CD4-positive, alpha-beta T cell (primary cell): ENCODE results near the gene COPS8. TPM values are rescaled to one million over a fixed set of nuclear protein-coding genes. Genes with fewer than 3 reads are reported as not detected.

Source experiments
- ATAC-seq: fragments of 200-7000 bp; cut with Tn5 transposase; one replicate; pipeline ENCODE4 v1.10.0; 2022; ENCODE audit warnings: mild to moderate bottlenecking; ENCODE audit not compliant: poor library complexity
- CTCF ChIA-PET: fragments of 350-600 bp; sonication (Branson Sonifier 250); formaldehyde crosslinking; loops from one replicate; lab custom pipeline; 2021; ENCODE audit warnings: antibody characterized with exemption, inconsistent platforms; lab: Charles Lee
- POLR2A ChIA-PET: fragments of 350-600 bp; sonication (Branson Sonifier 250); formaldehyde crosslinking; loops from one replicate; lab custom pipeline; 2021; ENCODE audit warnings: antibody characterized with exemption, inconsistent platforms; lab: Charles Lee
- DNase-seq, 14 experiments: peaks; one replicate each; pipeline ENCODE4 v3.0.0-alpha.2; 2013 to 2020; ENCODE audit warnings: mixed read lengths in 2 of 14
- H3K27ac ChIP-seq, 2 donors: one replicate each; pipeline versions ENCODE4 v1.5.1 to v1.7.0; 2013; ENCODE audit warnings: low read length in 2 of 2, low read depth in 1 of 2, mild to moderate bottlenecking in 1 of 2
- H3K27me3 ChIP-seq, 2 experiments: 1 replicate in 1 of 2; 2 replicates in 1 of 2; pipeline versions ENCODE4 v1.6.1 to v1.7.0; 2013; ENCODE audit warnings: low read length in 2 of 2, control low read depth in 1 of 2, mild to moderate bottlenecking in 1 of 2, moderate library complexity in 1 of 2; ENCODE audit not compliant: insufficient read depth in 2 of 2, control insufficient read depth in 1 of 2
- H3K36me3 ChIP-seq: one replicate; pipeline ENCODE4 v1.6.1; 2013; ENCODE audit warnings: low read length, control low read depth; ENCODE audit not compliant: insufficient read depth
- H3K4me1 ChIP-seq: one replicate; pipeline ENCODE4 v1.6.1; 2013; ENCODE audit warnings: low read length, control low read depth; ENCODE audit not compliant: insufficient read depth
- H3K4me3 ChIP-seq: one replicate; pipeline ENCODE4 v1.5.1; 2013; ENCODE audit warnings: mild to moderate bottlenecking, low read length, moderate library complexity
- H3K9me3 ChIP-seq, 2 experiments: 1 replicate in 1 of 2; 2 replicates in 1 of 2; pipeline versions ENCODE4 v1.6.1 to v1.7.0; 2013; ENCODE audit warnings: low read length in 2 of 2, mild to moderate bottlenecking in 2 of 2, control low read depth in 1 of 2, moderate library complexity in 1 of 2; ENCODE audit not compliant: control insufficient read depth in 1 of 2, insufficient read depth in 1 of 2
- H3K27ac Mint-ChIP-seq: one replicate; pipeline ENCODE4 v1.8.0; 2020; ENCODE audit warnings: mixed read lengths
- H3K27me3 Mint-ChIP-seq: one replicate; pipeline ENCODE4 v1.8.0; 2021; ENCODE audit warnings: mixed read lengths
- H3K36me3 Mint-ChIP-seq: one replicate; pipeline ENCODE4 v1.8.0; 2021; ENCODE audit warnings: low read depth, mixed read lengths
- H3K4me1 Mint-ChIP-seq: one replicate; pipeline ENCODE4 v1.8.0; 2021; ENCODE audit warnings: low read depth, mixed read lengths
- H3K4me3 Mint-ChIP-seq: one replicate; pipeline ENCODE4 v1.8.0; 2020; ENCODE audit warnings: mild to moderate bottlenecking, mixed read lengths
- H3K9me3 Mint-ChIP-seq: one replicate; pipeline ENCODE4 v1.8.0; 2020; ENCODE audit warnings: mixed read lengths
- intact Hi-C, 2 experiments: fragments of 100-400 bp; cut with DNase I in 1 of 2; cut with micrococcal nuclease in 1 of 2; formaldehyde crosslinking; loops; one replicate each; pipeline versions ENCODE4 v1.15.1 to v1.9.0; 2023 to 2025; cut with DNase I, micrococcal nuclease
- total RNA-seq, 174 experiments: library from RNA in 2 of 174; stranded (reverse) in 2 of 174; gene quantifications; one replicate each; pipeline ENCODE4 v1.2.3 and lab custom pipeline; 2021 to 2026
- TF ChIP-seq, protein P1 (sequence below): fragments of 200-600 bp; IDR thresholded peaks from one replicate; pipeline ENCODE4 v1.8.0; 2022; ENCODE audit warnings: antibody characterized with exemption, mild to moderate bottlenecking

COPS8 gene
- total RNA-seq, 2 experiments from 2014 or later, result 47.9 to 51.7 TPM

DNA sequence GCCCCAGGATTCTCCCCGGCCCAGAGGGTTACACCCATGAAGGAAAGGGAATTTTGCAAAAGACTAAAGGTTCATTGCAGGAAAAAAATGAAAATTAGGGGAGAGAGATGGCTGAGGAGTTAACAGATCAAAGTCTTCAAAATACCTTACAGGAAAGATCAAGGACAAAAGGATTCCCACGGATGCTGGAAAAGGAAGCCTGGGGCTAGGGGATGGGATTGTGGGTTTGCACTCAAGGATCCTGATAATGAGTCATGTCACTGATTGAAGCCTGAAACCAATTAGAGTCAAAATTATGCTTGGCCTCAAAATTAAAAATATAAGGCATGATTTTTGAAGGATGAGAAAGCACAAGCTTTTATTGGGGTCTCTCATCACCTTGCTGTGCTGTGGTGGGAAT is 32.6 kb upstream of the COPS8 start:
- Histone ChIP-seq H3K9me3 (peaks cover 0 to 17% of the 10 kb centered on the region in 2 experiments), H3K4me3 (no peak overlapping the region), H3K4me1 (peaks cover 2% of the 10 kb centered on the region), H3K27me3 (no peaks in the 10 kb centered on the region), H3K36me3 (no peaks in the 10 kb centered on the region), H3K27ac (no peak overlapping the region)
- Mint-ChIP-seq H3K4me1 (no peaks in the 10 kb centered on the region), H3K36me3 (no peaks in the 10 kb centered on the region), H3K9me3 (peaks cover 5% of the 10 kb centered on the region), H3K27me3 (no peaks in the 10 kb centered on the region), H3K27ac (no peak overlapping the region), H3K4me3 (no peak overlapping the region)
- intact Hi-C loops, result no loop called here
- DNase-seq (no peak), ATAC-seq (no peak)
- ChIA-PET POLR2A (no interaction called here), CTCF (no interaction called here)
- TF ChIP-seq, protein P1, sequence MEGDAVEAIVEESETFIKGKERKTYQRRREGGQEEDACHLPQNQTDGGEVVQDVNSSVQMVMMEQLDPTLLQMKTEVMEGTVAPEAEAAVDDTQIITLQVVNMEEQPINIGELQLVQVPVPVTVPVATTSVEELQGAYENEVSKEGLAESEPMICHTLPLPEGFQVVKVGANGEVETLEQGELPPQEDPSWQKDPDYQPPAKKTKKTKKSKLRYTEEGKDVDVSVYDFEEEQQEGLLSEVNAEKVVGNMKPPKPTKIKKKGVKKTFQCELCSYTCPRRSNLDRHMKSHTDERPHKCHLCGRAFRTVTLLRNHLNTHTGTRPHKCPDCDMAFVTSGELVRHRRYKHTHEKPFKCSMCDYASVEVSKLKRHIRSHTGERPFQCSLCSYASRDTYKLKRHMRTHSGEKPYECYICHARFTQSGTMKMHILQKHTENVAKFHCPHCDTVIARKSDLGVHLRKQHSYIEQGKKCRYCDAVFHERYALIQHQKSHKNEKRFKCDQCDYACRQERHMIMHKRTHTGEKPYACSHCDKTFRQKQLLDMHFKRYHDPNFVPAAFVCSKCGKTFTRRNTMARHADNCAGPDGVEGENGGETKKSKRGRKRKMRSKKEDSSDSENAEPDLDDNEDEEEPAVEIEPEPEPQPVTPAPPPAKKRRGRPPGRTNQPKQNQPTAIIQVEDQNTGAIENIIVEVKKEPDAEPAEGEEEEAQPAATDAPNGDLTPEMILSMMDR, result no peak

DNA sequence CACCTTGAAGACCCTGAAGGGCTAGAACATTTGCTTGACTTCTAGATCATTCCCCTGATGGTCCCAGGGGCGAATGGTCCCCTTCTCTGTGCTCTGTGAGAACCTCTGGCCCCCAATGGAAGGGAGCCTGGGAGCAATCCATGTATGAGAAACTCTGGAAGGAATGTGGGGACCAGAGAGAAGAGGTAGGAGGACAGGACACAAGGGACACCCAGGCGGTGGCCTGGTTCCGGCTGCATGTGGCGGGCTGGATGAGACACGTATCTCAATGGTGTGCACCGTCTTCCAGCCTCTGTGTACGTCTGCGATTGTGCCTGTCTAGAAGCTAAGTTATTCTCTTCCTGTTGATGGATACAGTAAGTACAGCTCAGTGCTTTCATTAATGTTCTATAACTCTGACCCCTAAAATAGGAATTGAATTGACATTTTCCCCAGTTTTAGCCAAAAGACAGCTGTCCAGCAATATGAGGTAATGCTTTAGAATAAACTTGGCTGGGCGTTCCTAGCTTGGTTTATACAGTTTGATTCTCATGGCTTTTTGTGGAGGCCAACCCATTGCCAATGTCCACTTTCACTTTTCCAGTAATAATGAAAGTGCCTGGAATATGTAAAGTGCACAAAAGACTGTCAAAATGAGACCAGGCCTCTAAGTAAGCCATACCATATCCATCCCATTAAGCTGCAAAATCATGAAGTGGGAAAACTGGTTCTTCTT is 30.1 kb upstream of the COPS8 start:
- no peaks in the 10 kb centered on the region for H3K36me3 Mint-ChIP-seq
- ATAC-seq, result no peak

DNA sequence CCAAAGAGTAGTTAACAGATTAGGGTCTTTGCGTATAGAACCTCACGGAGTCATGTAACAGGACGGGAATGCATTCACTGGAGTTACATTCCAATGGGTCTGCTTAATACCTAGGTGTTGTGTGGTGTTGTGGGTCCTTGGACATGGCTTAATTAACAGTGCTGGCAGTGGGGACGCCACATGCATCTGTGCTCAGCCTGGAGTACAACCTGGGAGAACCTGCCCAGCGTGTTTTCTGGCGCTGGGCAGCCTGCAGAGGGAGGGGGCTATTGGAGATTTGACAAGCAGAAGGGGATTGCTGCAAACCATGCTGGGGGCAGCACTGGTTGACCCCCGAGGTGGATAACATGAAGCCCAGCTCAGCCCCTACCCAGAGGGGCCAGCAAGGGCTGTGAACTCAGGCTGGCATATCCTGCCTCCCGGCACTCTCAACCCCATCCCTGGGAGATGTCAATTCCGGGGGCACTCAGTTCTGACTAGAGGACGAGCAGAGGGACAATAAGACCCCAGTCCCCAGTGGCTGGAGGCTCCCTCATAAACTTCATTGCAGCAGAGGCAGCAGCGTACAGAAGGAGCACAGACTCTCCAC is 29.3 kb upstream of the COPS8 start:
- Histone ChIP-seq H3K27me3 (no peaks in the 10 kb centered on the region), H3K36me3 (no peaks in the 10 kb centered on the region), H3K4me1 (peaks cover 5% of the 10 kb centered on the region), H3K4me3 (no peak overlapping the region), H3K9me3 (no peaks in the 10 kb centered on the region), H3K27ac (no peak overlapping the region)
- no peaks in the 10 kb centered on the region for H3K4me1 Mint-ChIP-seq
- intact Hi-C loops, result no loop called here
- no peak overlapping the region for H3K4me3 Mint-ChIP-seq
- TF ChIP-seq, protein P1, result no peak
- ChIA-PET POLR2A (no interaction called here), CTCF (no interaction called here)
- DNase-seq, result no peak
- no peaks in the 10 kb centered on the region for H3K9me3 Mint-ChIP-seq
- no peak for ATAC-seq
- H3K27ac Mint-ChIP-seq, result no peak overlapping the region
- H3K36me3 Mint-ChIP-seq, result no peaks in the 10 kb centered on the region
- peaks cover 5% of the 10 kb centered on the region for H3K27me3 Mint-ChIP-seq

More for the DNA sequence above, 30.1 kb upstream of the COPS8 start:
- intact Hi-C loops, result no loop called here
- Mint-ChIP-seq H3K4me3 (no peak overlapping the region), H3K9me3 (no peaks in the 10 kb centered on the region), H3K4me1 (no peaks in the 10 kb centered on the region), H3K27me3 (peaks cover under 1% of the 10 kb centered on the region), H3K27ac (no peak overlapping the region)
- TF ChIP-seq, protein P1, result no peak
- H3K4me3 ChIP-seq, result no peak overlapping the region
- no peak for DNase-seq
- H3K27ac ChIP-seq, result no peak overlapping the region
- no peaks in the 10 kb centered on the region for H3K36me3 ChIP-seq
- ChIA-PET POLR2A (no interaction called here), CTCF (no interaction called here)
- H3K27me3 ChIP-seq, result no peaks in the 10 kb centered on the region
- peaks cover 5% of the 10 kb centered on the region for H3K4me1 ChIP-seq
- H3K9me3 ChIP-seq, result no peaks in the 10 kb centered on the region
